ENCODE results near the gene NPLOC4. TPM values are rescaled to one million over a fixed set of nuclear protein-coding genes. Genes with fewer than 3 reads are reported as not detected.

The NPLOC4 gene
- total and polyA plus RNA-seq, 2 of the 13 experiments (the other 11 are each of a cell fraction or from before 2014, with no cell fraction given): 57.0 to 97.0 TPM

DNA sequence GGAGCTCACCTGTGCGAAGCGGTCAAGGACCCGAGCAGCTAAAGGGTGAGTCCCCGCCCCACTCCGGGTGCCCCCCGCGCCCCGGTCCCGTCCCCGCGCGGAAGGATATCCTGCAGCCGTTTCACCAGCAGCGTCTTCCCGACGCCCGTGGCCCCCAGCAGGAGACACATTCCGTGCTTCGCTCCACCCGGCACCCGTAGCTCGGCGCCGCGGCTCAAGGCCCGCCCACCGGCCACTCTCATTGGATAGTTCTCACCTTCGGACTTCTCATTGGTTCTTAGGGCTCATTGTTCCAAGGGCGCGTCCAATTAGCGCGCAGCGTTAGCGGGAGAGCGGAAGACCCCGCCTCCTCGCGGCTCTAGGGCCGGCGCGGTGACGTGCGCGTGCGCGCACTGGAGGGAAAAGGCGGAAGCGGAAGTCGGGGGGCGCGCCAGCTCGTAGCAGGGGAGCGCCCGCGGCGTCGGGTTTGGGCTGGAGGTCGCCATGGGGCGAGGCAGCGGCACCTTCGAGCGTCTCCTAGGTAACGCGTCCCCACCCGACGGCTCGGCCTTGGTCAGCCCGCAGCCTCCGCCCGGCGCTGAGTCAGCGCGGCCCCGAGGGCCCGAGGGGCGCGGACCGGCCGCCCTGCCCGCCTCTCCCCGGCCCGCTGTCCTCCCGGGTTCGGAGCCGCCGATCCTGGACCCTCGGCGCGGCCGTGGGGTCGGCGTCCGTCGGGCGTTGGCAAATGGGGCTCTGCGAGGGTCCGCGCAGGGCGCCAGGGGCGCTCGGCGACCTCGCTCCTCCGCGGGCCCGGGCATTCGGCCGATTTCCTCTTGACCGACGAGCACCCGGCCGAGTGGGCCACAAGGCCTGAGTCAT is 46.9 kb upstream of the NPLOC4 start, which contains the start of the genes ARL16 and HGS (continued):
- TF ChIP-seq ZNF775 (CRISPR knock-in tag; IDR thresholded peaks at IDR 0.05; ENCODE audit: borderline replicate concordance): no peak
- peak; percentile 35; the same call in 1 of the 2 replicates for TF ChIP-seq ZNF451 (CRISPR knock-in tag; IDR thresholded peaks at IDR 0.05)
- TF ChIP-seq KDM3A (CRISPR knock-in tag; IDR thresholded peaks at IDR 0.05; ENCODE audit: low read depth): no peak
- peak; percentile 24; the same call in 1 of the 2 replicates for TF ChIP-seq MTF1 (CRISPR knock-in tag; IDR thresholded peaks at IDR 0.05)
- TF ChIP-seq, protein P1, sequence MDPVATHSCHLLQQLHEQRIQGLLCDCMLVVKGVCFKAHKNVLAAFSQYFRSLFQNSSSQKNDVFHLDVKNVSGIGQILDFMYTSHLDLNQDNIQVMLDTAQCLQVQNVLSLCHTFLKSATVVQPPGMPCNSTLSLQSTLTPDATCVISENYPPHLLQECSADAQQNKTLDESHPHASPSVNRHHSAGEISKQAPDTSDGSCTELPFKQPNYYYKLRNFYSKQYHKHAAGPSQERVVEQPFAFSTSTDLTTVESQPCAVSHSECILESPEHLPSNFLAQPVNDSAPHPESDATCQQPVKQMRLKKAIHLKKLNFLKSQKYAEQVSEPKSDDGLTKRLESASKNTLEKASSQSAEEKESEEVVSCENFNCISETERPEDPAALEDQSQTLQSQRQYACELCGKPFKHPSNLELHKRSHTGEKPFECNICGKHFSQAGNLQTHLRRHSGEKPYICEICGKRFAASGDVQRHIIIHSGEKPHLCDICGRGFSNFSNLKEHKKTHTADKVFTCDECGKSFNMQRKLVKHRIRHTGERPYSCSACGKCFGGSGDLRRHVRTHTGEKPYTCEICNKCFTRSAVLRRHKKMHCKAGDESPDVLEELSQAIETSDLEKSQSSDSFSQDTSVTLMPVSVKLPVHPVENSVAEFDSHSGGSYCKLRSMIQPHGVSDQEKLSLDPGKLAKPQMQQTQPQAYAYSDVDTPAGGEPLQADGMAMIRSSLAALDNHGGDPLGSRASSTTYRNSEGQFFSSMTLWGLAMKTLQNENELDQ (CRISPR knock-in tag; IDR thresholded peaks at IDR 0.05; ENCODE audit: borderline replicate concordance): no peak
- TF ChIP-seq, protein P2, sequence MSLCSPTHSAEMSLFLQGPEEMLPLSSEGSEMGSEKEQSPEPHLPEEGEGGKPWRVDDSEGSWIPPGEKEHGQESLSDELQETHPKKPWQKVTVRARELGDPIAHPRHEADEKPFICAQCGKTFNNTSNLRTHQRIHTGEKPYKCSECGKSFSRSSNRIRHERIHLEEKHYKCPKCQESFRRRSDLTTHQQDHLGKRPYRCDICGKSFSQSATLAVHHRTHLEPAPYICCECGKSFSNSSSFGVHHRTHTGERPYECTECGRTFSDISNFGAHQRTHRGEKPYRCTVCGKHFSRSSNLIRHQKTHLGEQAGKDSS (CRISPR knock-in tag; IDR thresholded peaks at IDR 0.05; ENCODE audit: borderline replicate concordance, low read depth): 0 out of 2 replicates have a peak, but pooled peaks have one; percentile 10
- TF ChIP-seq ZNF274 (CRISPR knock-in tag; IDR thresholded peaks at IDR 0.05): no peak; the same call in 1 of the 2 replicates
- TF ChIP-seq KDM4B (CRISPR knock-in tag; IDR thresholded peaks at IDR 0.05): no peak
- TF ChIP-seq MLLT10 (CRISPR knock-in tag; IDR thresholded peaks at IDR 0.05): no peak
- no peak for TF ChIP-seq ZNF709 (CRISPR knock-in tag; IDR thresholded peaks at IDR 0.05)
- TF ChIP-seq ZNF776 (CRISPR knock-in tag; IDR thresholded peaks at IDR 0.05): no peak
- peak; percentile 51; the same call in 1 of the 2 replicates for TF ChIP-seq ZNF317 (CRISPR knock-in tag; IDR thresholded peaks at IDR 0.05)
- peak; percentile 83; the same call in 1 of the 2 replicates for TF ChIP-seq ZSCAN31 (CRISPR knock-in tag; IDR thresholded peaks at IDR 0.05; ENCODE audit: low read depth)
- TF ChIP-seq KAT7 (CRISPR knock-in tag; IDR thresholded peaks at IDR 0.05; ENCODE audit: borderline replicate concordance): peak; percentile 62
- TF ChIP-seq YEATS2 (CRISPR knock-in tag; IDR thresholded peaks at IDR 0.05; ENCODE audit: borderline replicate concordance): peak; percentile 98
- TF ChIP-seq NR2F6 (IDR thresholded peaks at IDR 0.05): no peak
- TF ChIP-seq NR2F6 (CRISPR knock-in tag; IDR thresholded peaks at IDR 0.05): no peak
- TF ChIP-seq, protein P3, sequence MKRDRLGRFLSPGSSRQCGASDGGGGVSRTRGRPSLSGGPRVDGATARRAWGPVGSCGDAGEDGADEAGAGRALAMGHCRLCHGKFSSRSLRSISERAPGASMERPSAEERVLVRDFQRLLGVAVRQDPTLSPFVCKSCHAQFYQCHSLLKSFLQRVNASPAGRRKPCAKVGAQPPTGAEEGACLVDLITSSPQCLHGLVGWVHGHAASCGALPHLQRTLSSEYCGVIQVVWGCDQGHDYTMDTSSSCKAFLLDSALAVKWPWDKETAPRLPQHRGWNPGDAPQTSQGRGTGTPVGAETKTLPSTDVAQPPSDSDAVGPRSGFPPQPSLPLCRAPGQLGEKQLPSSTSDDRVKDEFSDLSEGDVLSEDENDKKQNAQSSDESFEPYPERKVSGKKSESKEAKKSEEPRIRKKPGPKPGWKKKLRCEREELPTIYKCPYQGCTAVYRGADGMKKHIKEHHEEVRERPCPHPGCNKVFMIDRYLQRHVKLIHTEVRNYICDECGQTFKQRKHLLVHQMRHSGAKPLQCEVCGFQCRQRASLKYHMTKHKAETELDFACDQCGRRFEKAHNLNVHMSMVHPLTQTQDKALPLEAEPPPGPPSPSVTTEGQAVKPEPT (CRISPR knock-in tag; IDR thresholded peaks at IDR 0.05; ENCODE audit: low read depth): no peak
- TF ChIP-seq SAP130 (CRISPR knock-in tag; IDR thresholded peaks at IDR 0.05; ENCODE audit: low read depth): peak; percentile 98
- TF ChIP-seq ZNF530 (CRISPR knock-in tag; IDR thresholded peaks at IDR 0.05; ENCODE audit: low read depth): no peak
- TF ChIP-seq RBFOX2 (IDR thresholded peaks at IDR 0.05; ENCODE audit: low read depth, low read length): peak; percentile 94
- no peak for TF ChIP-seq ZFP62 (CRISPR knock-in tag; IDR thresholded peaks at IDR 0.05)
- no peak for TF ChIP-seq ZNF83 (CRISPR knock-in tag; IDR thresholded peaks at IDR 0.05; ENCODE audit: borderline replicate concordance)

All from HepG2 (cell line).